Vagina (tissue), 2 donors: ENCODE measurements around the gene XPC.

Experiments
- CTCF ChIP-seq, 3 experiments: fragments of 450-650 bp in 2 of 3; fragments of 200-600 bp in 1 of 3; sonication (generic) in 1 of 3; IDR thresholded peaks; one replicate each; pipeline ENCODE4 v1.5.1; 2017 to 2019; ENCODE audit warnings: antibody characterized with exemption in 3 of 3, mild to moderate bottlenecking in 2 of 3, moderate library complexity in 2 of 3
- POLR2AphosphoS5 ChIP-seq, 2 donors: sonication (generic); formaldehyde crosslinking; IDR thresholded peaks; one replicate each; pipeline ENCODE4 v1.9.0; 2017; ENCODE audit warnings: antibody characterized with exemption in 2 of 2, mild to moderate bottlenecking in 2 of 2, low read depth in 1 of 2; ENCODE audit not compliant: insufficient read depth in 1 of 2

- TF ChIP-seq CTCF (IDR thresholded peaks at IDR 0.05), result no peak
- no peak for TF ChIP-seq POLR2AphosphoS5 (IDR thresholded peaks at IDR 0.05; ENCODE audit: insufficient read depth in 1 of 2, low read depth in 1 of 2)
Observed at GRCh38 chr3:14141602-14142341, 36.6 kb downstream of the XPC start.
